Testis (tissue), 2 donors: ENCODE measurements around the gene INTS2.

Source experiments
- CTCF ChIP-seq, 3 experiments: fragments of 450-650 bp in 2 of 3; fragments of 200-600 bp in 1 of 3; sonication (generic) in 1 of 3; IDR thresholded peaks; one replicate each; pipeline ENCODE4 v1.5.1; 2016 to 2019; ENCODE audit warnings: antibody characterized with exemption in 3 of 3, mild to moderate bottlenecking in 2 of 3, moderate library complexity in 1 of 3
- POLR2A ChIP-seq: fragments of 450-650 bp; IDR thresholded peaks from one replicate; pipeline ENCODE4 v1.6.1; 2017; ENCODE audit warnings: antibody characterized with exemption, mild to moderate bottlenecking, moderate library complexity

GRCh38 chr17:61862105-61862574 lies 65.6 kb downstream of the INTS2 start:
- TF ChIP-seq CTCF (IDR thresholded peaks at IDR 0.05) (no peak), POLR2A (no peak)
